Naive thymus-derived CD8-positive, alpha-beta T cell (primary cell): ENCODE results near the gene SCAMP3. TPM values are rescaled to one million over a fixed set of nuclear protein-coding genes. Genes with fewer than 3 reads are reported as not detected.
A peak's percentile ranks its signal among the peaks of the same experiment; 100 is the strongest.

ENCODE experiments used
- ATAC-seq, 2 donors: fragments of 150-1000 bp; cut with Tn5 transposase in 1 of 2; sonication (Bioruptor Pico), chemical (Tn5 transposase) in 1 of 2; 1 replicate in 1 of 2; 2 replicates in 1 of 2; pipeline ENCODE4 v1.10.0; 2021; ENCODE audit warnings: mild to moderate bottlenecking in 2 of 2, moderate library complexity in 2 of 2
- POLR2A ChIA-PET: fragments of 350-600 bp; sonication (Branson Sonifier 250); formaldehyde crosslinking; loops from one replicate; lab custom pipeline; 2021; ENCODE audit warnings: antibody characterized with exemption; lab: Charles Lee
- DNase-seq, 10 donors: peaks; one replicate each; pipeline versions ENCODE4 v3.0.0 to v3.0.0-alpha.2; 2020 to 2022
- H3K27ac Mint-ChIP-seq, 10 donors: one replicate each; pipeline ENCODE4 v1.8.0; 2020 to 2022; ENCODE audit warnings: mild to moderate bottlenecking in 10 of 10, mixed read lengths in 10 of 10, moderate library complexity in 4 of 10, inconsistent platforms in 1 of 10
- H3K27me3 Mint-ChIP-seq, 5 donors: one replicate each; pipeline ENCODE4 v1.8.0; 2021 to 2022; ENCODE audit warnings: mixed read lengths in 5 of 5
- H3K36me3 Mint-ChIP-seq, 3 donors: one replicate each; pipeline ENCODE4 v1.8.0; 2020 to 2022; ENCODE audit warnings: mixed read lengths in 3 of 3, mild to moderate bottlenecking in 2 of 3, inconsistent platforms in 1 of 3
- H3K4me1 Mint-ChIP-seq, 4 donors: one replicate each; pipeline ENCODE4 v1.8.0; 2021 to 2022; ENCODE audit warnings: mixed read lengths in 4 of 4
- H3K4me3 Mint-ChIP-seq, 10 donors: one replicate each; pipeline ENCODE4 v1.8.0; 2020 to 2022; ENCODE audit warnings: mild to moderate bottlenecking in 10 of 10, mixed read lengths in 10 of 10, moderate library complexity in 6 of 10, inconsistent platforms in 1 of 10
- H3K9me3 Mint-ChIP-seq, 9 donors: one replicate each; pipeline ENCODE4 v1.8.0; 2020 to 2022; ENCODE audit warnings: mixed read lengths in 9 of 9, mild to moderate bottlenecking in 3 of 9, inconsistent platforms in 1 of 9, moderate library complexity in 1 of 9
- polyA plus RNA-seq, 3 donors: library from polyadenylated mRNA; unstranded; fragments of 300-500 nt; fragmentation: Illumina TruSeq; gene quantifications; one replicate each; pipeline ENCODE4 v1.2.3, GENCODE V29; 2021
- total RNA-seq, 8 experiments: library from RNA in 2 of 8; stranded (reverse) in 2 of 8; gene quantifications; one replicate each; pipeline ENCODE4 v1.2.3 and lab custom pipeline; 2021 to 2026

Gene SCAMP3
- 100 to 1,000 TPM in 1 of 2 experiments, 10 to 100 TPM in 1; 93.3 to 105 TPM for total RNA-seq
- 100 to 1,000 TPM; 124 to 189 (median 138) TPM for polyA plus RNA-seq
- total RNA-seq (lab: John Stamatoyannopoulos, UW): 27.1 to 130 (median 57.0) reads per million in 6 experiments

DNA sequence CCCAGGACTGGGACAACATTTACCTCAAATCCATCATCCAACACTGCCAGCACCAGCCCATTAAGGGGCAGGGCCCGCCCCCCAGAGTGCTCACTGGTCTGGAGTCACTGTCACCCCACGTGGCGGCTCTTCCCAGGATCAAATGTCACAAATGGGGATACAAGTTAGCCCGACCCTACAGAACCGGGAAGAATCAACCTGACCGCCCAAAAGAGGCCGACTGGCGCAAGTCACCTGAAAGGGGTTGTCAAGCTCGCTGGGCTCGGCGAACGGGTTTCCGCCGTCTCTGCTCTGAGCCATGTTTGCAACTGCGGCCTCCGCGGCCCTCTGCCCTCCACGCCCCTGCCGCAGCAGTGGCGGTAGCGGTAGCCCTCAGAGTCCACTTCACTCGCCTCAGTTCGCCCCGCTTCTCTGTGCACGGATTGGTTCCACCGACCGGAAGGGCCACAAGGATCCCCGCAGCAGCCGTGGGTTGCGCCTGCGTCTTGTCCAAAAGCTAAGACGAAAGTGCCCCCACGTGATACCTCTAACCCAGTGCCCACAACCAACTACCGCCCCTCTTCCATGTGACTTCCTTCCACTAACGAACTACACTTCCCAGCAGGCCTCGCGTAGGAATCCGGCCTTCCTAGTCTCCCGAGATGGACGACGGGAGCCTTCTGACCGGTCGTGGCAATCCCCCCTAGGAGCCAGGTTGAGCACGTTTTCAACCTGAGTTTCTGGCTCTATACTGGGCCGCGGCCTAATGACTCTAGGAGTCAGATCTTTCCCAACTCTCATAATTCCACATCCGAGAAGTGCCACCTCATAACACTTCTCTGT is at the start of gene SCAMP3:
SCAMP3 (minus strand) TSS at position 509 of the 822 bp plus-strand sequence; CDS start at position 300, 209 bp downstream.
- peak within 1 kb of the TSS; percentile 94 to 99 (median 98) for H3K4me3 Mint-ChIP-seq
- POLR2A ChIA-PET: interaction anchor here (0.5 to 3.9 kb wide), 16 partner anchors 10 to 336 kb away, joined by 3 to 39 read pairs (median 4); partner anchors contain the start of genes ASH1L, CLK2, FDPS and KRTCAP2

DNA sequence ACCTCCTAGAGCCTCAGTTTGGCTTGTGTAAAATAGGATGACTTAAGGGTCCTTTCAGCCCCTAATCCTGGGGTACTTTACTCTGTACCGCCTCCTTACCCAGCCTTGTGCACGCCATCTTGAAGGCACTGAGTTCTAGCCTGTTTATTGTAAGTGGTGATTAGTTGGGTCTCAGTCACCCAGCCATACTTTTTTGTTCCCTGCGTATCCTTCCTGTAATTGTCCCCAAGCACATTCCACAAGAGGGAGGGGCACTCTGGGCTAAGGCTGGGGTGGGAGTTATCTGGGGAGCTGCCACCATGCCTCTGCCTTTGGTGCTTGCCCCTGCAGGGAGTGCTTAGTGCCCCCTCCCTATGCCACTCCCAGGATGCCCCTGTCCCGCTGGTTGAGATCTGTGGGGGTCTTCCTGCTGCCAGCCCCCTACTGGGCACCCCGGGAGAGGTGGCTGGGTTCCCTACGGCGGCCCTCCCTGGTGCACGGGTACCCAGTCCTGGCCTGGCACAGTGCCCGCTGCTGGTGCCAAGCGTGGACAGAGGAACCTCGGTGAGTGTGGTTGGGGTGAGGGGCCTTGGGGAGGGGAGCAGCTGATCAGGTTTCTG is 47.4 kb upstream of the SCAMP3 start:
- Mint-ChIP-seq H3K4me1 (peaks cover 12 to 36% (median 25%) of the 10 kb centered on the region in 4 donors), H3K27me3 (no peaks in the 10 kb centered on the region), H3K9me3 (no peaks in the 10 kb centered on the region), H3K27ac (peak overlapping the region; percentile 91 to 98 (median 96)), H3K4me3 (peak overlapping the region; percentile 90 to 99 (median 96)), H3K36me3 (peaks cover 0 to 22% (median 5%) of the 10 kb centered on the region in 3 donors)
- ATAC-seq (no peak), DNase-seq (no peak)
- POLR2A ChIA-PET: interaction anchor here (0.6 to 1.4 kb wide), 6 partner anchors 13 to 1111 kb away, joined by 3 to 4 read pairs (median 4); partner anchors contain the start of gene SCAMP3

More for the DNA sequence above, at the start of gene SCAMP3:
- peaks cover 0 to 74% (median 14%) of the 10 kb centered on the region in 3 donors for H3K36me3 Mint-ChIP-seq
- no peaks in the 10 kb centered on the region for H3K27me3 Mint-ChIP-seq
- DNase-seq: peak; percentile 65 to 93 (median 82)
- H3K9me3 Mint-ChIP-seq: no peaks in the 10 kb centered on the region
- ATAC-seq: peak; percentile 97 to 98
- peak within 1 kb of the TSS; percentile 94 to 99 (median 97) for H3K27ac Mint-ChIP-seq
- peaks cover 21 to 41% (median 29%) of the 10 kb centered on the region in 4 donors for H3K4me1 Mint-ChIP-seq

DNA sequence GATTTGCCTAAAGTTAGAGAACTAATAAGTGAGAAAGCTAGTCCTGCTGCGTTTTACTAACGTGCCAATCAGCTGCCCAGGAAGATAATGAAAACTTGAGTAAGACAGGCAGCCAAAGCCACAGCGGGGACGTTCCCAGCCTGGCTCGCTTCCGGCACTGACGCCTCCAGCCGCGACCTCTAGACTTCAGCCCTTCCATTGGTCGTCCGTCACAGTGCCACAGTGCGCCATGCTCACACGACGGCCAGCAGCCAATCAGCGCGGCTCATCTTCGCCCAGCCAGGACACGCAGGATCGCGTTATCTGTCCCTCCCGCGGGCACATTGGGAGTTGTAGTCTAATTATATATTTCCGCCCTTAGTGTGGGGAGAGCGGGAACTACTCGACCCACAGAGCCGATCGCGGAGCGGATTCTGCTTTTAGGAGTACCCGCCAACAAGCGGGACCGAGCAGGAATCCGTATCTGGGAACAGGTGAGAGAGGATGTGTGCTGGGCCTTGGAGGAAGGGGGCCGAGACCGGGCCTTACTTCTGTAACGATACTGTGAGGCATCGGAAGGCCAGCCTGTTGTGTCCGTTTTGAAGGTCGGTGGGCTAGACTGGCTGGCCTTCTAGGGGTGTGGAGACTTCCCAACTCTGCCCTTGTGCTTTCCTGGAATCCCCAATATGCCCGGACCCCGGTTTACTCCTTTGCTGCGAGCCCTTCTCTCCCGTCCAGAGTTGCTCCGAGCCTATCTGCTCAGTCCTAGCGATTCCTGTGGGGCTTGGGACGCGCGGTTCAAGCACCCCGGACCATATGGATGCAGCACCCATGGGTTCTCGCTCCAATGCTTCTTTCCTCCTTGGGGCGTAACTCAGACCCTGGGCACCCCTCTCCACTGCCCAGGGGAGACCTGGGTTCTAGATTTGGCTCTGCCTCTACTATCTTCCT is 46.6 kb upstream of the SCAMP3 start, which contains the start of gene FDPS:
FDPS (plus strand) TSS at position 374 of the 930 bp plus-strand sequence. CDS start 924 bp downstream, outside the sequence.
- Mint-ChIP-seq H3K4me3 (peak within 1 kb of the TSS; percentile 90 to 99 (median 96)), H3K27ac (peak within 1 kb of the TSS; percentile 91 to 98 (median 96))

DNA sequence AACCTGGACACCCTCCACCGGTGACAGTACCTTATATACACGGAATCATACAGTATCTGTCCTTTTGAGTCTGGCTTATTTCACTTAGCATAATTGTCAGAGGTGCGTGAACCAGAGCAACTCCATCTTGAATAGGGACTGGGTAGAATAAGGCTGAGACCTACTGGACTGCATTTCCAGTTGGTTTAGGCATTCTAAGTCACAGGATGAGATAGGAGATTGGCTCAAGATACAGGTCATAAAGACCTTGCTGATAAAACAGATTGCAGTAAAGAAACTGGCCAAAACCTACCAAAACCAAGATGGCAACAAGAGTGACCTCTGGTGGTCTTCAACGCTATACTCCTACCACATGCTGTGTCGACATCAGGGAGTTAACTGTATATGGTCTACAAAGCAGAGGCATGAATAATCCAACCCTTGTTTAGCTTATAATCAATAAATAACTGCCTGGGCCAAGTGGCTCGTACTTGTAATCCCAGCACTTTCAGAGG is 45.1 kb upstream of the SCAMP3 start:
- ATAC-seq (no peak), DNase-seq (no peak)
- POLR2A ChIA-PET: interaction anchor here (0.7 to 2.1 kb wide), 6 partner anchors 16 to 1483 kb away, joined by 3 to 20 read pairs (median 8); partner anchors contain the start of genes CLK2 and SCAMP3
- no peaks in the 10 kb centered on the region for H3K9me3 Mint-ChIP-seq
- H3K27ac Mint-ChIP-seq: peak overlapping the region in 9 of 10 donors; percentile 48 to 97 (median 93)
- H3K4me1 Mint-ChIP-seq: peaks cover 7 to 31% (median 25%) of the 10 kb centered on the region in 4 donors
- H3K4me3 Mint-ChIP-seq: peak overlapping the region in 7 of 10 donors; percentile 13 to 97 (median 39)
- H3K36me3 Mint-ChIP-seq: peaks cover 0 to 8% (median 0%) of the 10 kb centered on the region in 3 donors
- H3K27me3 Mint-ChIP-seq: no peaks in the 10 kb centered on the region

More for the DNA sequence above, 46.6 kb upstream of the SCAMP3 start, which contains the start of gene FDPS:
- Mint-ChIP-seq H3K9me3 (no peaks in the 10 kb centered on the region), H3K36me3 (peaks cover 0 to 22% (median 5%) of the 10 kb centered on the region in 3 donors), H3K27me3 (no peaks in the 10 kb centered on the region), H3K4me1 (peaks cover 12 to 36% (median 25%) of the 10 kb centered on the region in 4 donors)
- DNase-seq: peak; percentile 88 to 98 (median 96)
- POLR2A ChIA-PET: interaction anchor here (0.6 to 2.1 kb wide), 10 partner anchors 10 to 168 kb away, joined by 3 to 20 read pairs (median 6); partner anchors contain the start of genes CLK2, DPM3, RUSC1 and SCAMP3
- ATAC-seq: peak; percentile 98

DNA sequence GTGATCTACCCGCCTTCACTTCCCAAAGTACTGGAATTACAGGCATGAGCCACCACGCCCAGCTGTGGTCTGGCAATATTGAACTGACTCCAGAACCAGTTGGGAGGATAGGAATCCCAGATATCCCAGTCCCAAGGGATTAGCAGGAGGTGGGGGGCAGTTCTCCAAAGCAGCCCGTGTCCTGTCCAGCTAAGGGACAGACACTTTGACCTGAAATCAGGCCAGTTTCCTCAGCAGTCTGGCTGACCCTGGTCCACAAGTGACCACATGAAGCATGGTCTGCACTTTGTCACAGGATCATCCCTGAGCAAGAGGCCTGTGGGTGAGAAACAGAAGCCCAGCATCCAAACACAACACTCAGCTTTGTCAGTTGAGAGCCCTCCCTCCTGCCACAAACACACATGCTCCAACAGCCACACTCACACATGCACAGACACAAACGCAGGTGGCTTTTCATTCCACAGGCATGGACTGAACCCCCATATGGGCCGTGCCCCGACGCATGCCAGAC is 43.8 kb upstream of the SCAMP3 start:
- POLR2A ChIA-PET: interaction anchor here (0.6 to 1.6 kb wide), 2 partner anchors 62 to 289 kb away, joined by 4 to 7 read pairs; no protein-coding TSS in a partner anchor
- Mint-ChIP-seq H3K9me3 (no peaks in the 10 kb centered on the region), H3K36me3 (peaks cover 0 to 3% (median 0%) of the 10 kb centered on the region in 3 donors), H3K4me3 (no peak overlapping the region), H3K27ac (peak overlapping the region in 2 of 10 donors; percentile 52 to 78), H3K27me3 (peaks cover 0 to 2% (median 0%) of the 10 kb centered on the region in 5 donors), H3K4me1 (peaks cover 5 to 26% (median 19%) of the 10 kb centered on the region in 4 donors)
- no peak for DNase-seq
- no peak for ATAC-seq

DNA sequence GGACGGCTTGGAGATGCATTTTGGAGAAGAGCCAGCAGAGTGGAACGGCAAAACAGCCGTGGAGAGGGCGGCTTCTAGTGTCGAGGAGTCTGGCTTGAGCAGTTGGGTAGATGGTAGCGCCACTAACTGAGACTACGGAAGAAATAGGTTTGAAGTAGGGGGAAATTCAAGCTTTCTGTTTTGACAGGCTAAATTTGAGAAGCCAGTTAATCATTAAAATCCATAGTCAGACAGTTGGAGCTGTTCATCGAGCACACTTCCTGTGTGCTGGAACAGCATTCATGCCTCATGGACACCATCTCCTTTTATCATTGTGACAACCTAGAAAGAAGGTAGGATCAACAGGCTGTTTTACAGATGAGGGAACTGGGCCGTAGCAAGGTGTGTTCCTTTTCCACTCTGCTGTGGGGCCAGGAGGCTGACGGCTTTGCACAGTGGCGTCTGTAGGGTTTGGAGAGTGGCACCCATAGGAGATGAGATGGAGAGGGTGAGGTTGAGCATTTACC is 42.5 kb upstream of the SCAMP3 start:
- no peak overlapping the region for H3K4me3 Mint-ChIP-seq
- H3K9me3 Mint-ChIP-seq: no peaks in the 10 kb centered on the region
- peak overlapping the region in 2 of 10 donors; percentile 29 to 47 for H3K27ac Mint-ChIP-seq
- POLR2A ChIA-PET: interaction anchor here (0.7 kb wide), 1 partner anchor 753 kb away, joined by 3 read pairs; no protein-coding TSS in a partner anchor
- peaks cover 2 to 17% (median 11%) of the 10 kb centered on the region in 4 donors for H3K4me1 Mint-ChIP-seq
- DNase-seq (no peak), ATAC-seq (no peak)
- no peaks in the 10 kb centered on the region for H3K36me3 Mint-ChIP-seq
- peaks cover 0 to 2% (median 0%) of the 10 kb centered on the region in 5 donors for H3K27me3 Mint-ChIP-seq

DNA sequence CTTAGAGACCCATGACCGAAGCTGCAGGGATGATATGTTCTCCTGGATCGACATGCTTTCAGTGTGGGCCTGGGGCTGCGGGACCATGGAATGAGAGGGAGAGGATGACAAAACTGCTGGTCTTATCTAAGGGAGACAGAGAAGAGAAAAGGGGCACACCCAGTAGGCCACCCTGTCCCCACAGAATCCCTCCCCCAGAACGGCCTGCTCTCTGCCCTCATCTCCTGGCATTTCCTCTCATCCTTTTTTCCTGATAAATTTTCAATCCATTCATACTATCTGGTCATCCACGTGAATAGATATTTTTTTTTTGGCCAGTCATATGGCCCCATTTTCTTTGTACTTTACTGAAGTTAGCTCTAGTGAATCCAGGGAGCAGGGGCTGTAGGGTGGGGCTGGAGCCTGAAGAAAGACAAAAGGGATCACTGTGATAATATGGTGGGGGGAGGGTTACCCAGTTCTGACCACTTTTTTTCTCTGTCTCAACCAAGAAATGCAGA is 39.2 kb upstream of the SCAMP3 start, which contains the start of gene PKLR:
PKLR (minus strand) TSS at position 97 of the 500 bp plus-strand sequence; CDS start at position 54, 43 bp downstream.
- Mint-ChIP-seq H3K4me1 (no peaks in the 10 kb centered on the region), H3K9me3 (no peaks in the 10 kb centered on the region), H3K27me3 (peaks cover 8 to 20% (median 17%) of the 10 kb centered on the region in 5 donors), H3K36me3 (no peaks in the 10 kb centered on the region), H3K27ac (no peak within 1 kb of the TSS), H3K4me3 (no peak within 1 kb of the TSS)
- POLR2A ChIA-PET: interaction anchor here (0.6 kb wide), 1 partner anchor 12 kb away, joined by 3 read pairs; no protein-coding TSS in a partner anchor
- DNase-seq (no peak), ATAC-seq (no peak)

DNA sequence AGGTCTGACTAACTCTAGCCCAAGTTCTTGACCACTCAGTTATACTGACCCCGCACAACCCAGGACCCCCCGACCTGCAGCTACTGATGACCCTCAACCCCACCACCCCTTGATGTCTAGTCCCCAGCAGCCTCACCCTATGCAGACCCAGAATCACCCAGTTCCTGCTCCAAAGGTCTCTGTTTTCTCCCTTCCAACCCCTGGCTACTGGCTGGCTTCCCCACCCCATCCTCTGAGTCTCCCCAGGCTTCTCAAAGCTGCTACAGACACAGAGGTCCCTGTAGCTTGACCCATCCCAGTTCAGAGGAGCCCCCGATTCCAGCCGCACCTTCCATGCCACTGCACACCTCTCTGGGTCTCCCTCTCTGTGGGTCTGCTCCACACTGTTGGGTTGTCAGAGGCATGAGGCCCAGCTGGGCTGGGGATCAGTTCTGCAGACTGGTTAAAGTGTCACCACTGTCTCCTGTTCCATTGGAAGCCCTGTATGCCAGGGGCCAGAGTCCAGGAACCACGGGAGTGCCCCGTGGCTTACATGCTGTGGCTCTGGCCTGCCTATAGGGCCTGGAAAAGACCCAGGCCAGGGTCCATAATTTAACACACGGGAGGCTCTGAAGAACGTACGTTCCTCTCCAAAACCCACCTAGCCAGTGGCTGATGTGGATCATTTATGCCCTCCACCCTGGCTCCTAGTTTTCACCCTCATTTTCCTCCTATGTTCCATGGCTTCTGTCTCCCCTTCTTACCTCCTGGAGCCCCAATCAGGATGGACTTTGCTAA is 38.6 kb upstream of the SCAMP3 start:
- Mint-ChIP-seq H3K4me1 (peaks cover 0 to 3% (median under 1%) of the 10 kb centered on the region in 4 donors), H3K9me3 (no peaks in the 10 kb centered on the region), H3K4me3 (no peak overlapping the region), H3K36me3 (peaks cover 0 to under 1% (median 0%) of the 10 kb centered on the region in 3 donors), H3K27ac (no peak overlapping the region), H3K27me3 (peaks cover 13 to 26% (median 22%) of the 10 kb centered on the region in 5 donors)
- ATAC-seq (no peak), DNase-seq (no peak)
- POLR2A ChIA-PET: interaction anchor here (0.6 kb wide), 1 partner anchor 140 kb away, joined by 3 read pairs; no protein-coding TSS in a partner anchor

DNA sequence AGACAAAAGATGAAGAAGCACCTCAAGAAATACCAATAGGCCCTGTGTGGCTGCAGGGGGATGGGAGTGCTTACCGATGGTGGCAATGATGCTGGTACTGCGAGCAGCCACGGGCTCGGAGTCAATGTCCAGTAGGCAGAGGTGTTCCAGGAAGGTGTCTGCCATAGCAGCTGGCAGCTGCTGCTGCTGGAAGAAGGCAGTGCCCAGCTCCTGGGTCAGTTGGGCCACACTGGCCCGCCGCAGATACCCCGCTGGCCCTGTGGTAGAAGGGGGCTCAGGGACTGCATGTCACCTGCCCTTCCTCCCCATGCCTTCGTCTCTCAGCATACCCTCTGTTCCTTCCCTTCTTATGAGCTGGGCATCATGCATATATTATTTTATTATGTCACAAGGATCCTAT is 37.9 kb upstream of the SCAMP3 start:
- peaks cover 15 to 31% (median 26%) of the 10 kb centered on the region in 5 donors for H3K27me3 Mint-ChIP-seq
- H3K9me3 Mint-ChIP-seq: no peaks in the 10 kb centered on the region
- H3K27ac Mint-ChIP-seq: no peak overlapping the region
- peaks cover 0 to 6% (median 2%) of the 10 kb centered on the region in 4 donors for H3K4me1 Mint-ChIP-seq
- DNase-seq: no peak
- ATAC-seq: no peak
- no peak overlapping the region for H3K4me3 Mint-ChIP-seq
- POLR2A ChIA-PET: interaction anchor here (0.6 kb wide), 1 partner anchor 139 kb away, joined by 3 read pairs; no protein-coding TSS in a partner anchor
- H3K36me3 Mint-ChIP-seq: peaks cover 0 to 2% (median 0%) of the 10 kb centered on the region in 3 donors
